ENCODE measurements around the gene TMEM132D.

The TMEM132D gene

GRCh38 chr12:129075460-129076208 lies 828.2 kb downstream of the TMEM132D start:
- Histone ChIP-seq H3K4me1 (ENCODE audit: control insufficient read depth, insufficient read depth, low read length) (no peaks in the 10 kb centered on the region), H3K9me3 (ENCODE audit: control insufficient read depth, insufficient read depth, low read length) (no peaks in the 10 kb centered on the region), H3K36me3 (ENCODE audit: control insufficient read depth, insufficient read depth, low read length) (no peaks in the 10 kb centered on the region), H3K9ac (ENCODE audit: low read depth, low read length) (no peak overlapping the region), H3K27me3 (ENCODE audit: control insufficient read depth, insufficient read depth, low read length) (no peaks in the 10 kb centered on the region), H3K4me3 (ENCODE audit: low read depth, low read length) (no peak overlapping the region)

- Histone ChIP-seq H3K36me3 (ENCODE audit: control insufficient read depth, insufficient read depth, low read length) (no peaks in the 10 kb centered on the region), H3K9ac (ENCODE audit: low read depth, low read length) (no peak overlapping the region), H3K9me3 (ENCODE audit: control insufficient read depth, insufficient read depth, low read length) (no peaks in the 10 kb centered on the region), H3K27me3 (ENCODE audit: control insufficient read depth, insufficient read depth, low read length) (no peaks in the 10 kb centered on the region), H3K4me3 (ENCODE audit: low read depth, low read length) (no peak overlapping the region), H3K4me1 (ENCODE audit: control insufficient read depth, insufficient read depth, low read length) (peaks cover 3% of the 10 kb centered on the region)
These were observed 829.4 kb downstream of the TMEM132D start for GRCh38 chr12:129074379-129074778.

GRCh38 chr12:129073157-129073915 lies 830.5 kb downstream of the TMEM132D start:
- Histone ChIP-seq H3K4me3 (ENCODE audit: low read depth, low read length) (no peak overlapping the region), H3K9me3 (ENCODE audit: control insufficient read depth, insufficient read depth, low read length) (no peaks in the 10 kb centered on the region), H3K36me3 (ENCODE audit: control insufficient read depth, insufficient read depth, low read length) (no peaks in the 10 kb centered on the region), H3K27me3 (ENCODE audit: control insufficient read depth, insufficient read depth, low read length) (no peaks in the 10 kb centered on the region), H3K9ac (ENCODE audit: low read depth, low read length) (no peak overlapping the region), H3K4me1 (ENCODE audit: control insufficient read depth, insufficient read depth, low read length) (peaks cover 3% of the 10 kb centered on the region)

GRCh38 chr12:129071362-129071761 lies 832.5 kb downstream of the TMEM132D start:
- Histone ChIP-seq H3K9me3 (ENCODE audit: control insufficient read depth, insufficient read depth, low read length) (no peaks in the 10 kb centered on the region), H3K4me1 (ENCODE audit: control insufficient read depth, insufficient read depth, low read length) (peaks cover 5% of the 10 kb centered on the region), H3K36me3 (ENCODE audit: control insufficient read depth, insufficient read depth, low read length) (no peaks in the 10 kb centered on the region), H3K4me3 (ENCODE audit: low read depth, low read length) (no peak overlapping the region), H3K9ac (ENCODE audit: low read depth, low read length) (no peak overlapping the region), H3K27me3 (ENCODE audit: control insufficient read depth, insufficient read depth, low read length) (no peaks in the 10 kb centered on the region)

GRCh38 chr12:129069886-129070285 lies 833.9 kb downstream of the TMEM132D start:
- Histone ChIP-seq H3K27me3 (ENCODE audit: control insufficient read depth, insufficient read depth, low read length) (no peaks in the 10 kb centered on the region), H3K36me3 (ENCODE audit: control insufficient read depth, insufficient read depth, low read length) (no peaks in the 10 kb centered on the region), H3K4me3 (ENCODE audit: low read depth, low read length) (no peak overlapping the region), H3K9ac (ENCODE audit: low read depth, low read length) (no peak overlapping the region), H3K4me1 (ENCODE audit: control insufficient read depth, insufficient read depth, low read length) (peaks cover 5% of the 10 kb centered on the region), H3K9me3 (ENCODE audit: control insufficient read depth, insufficient read depth, low read length) (no peaks in the 10 kb centered on the region)

GRCh38 chr12:129068684-129069083 lies 835.1 kb downstream of the TMEM132D start:
- Histone ChIP-seq H3K27me3 (ENCODE audit: control insufficient read depth, insufficient read depth, low read length) (no peaks in the 10 kb centered on the region), H3K36me3 (ENCODE audit: control insufficient read depth, insufficient read depth, low read length) (no peaks in the 10 kb centered on the region), H3K4me3 (ENCODE audit: low read depth, low read length) (no peak overlapping the region), H3K9ac (ENCODE audit: low read depth, low read length) (no peak overlapping the region), H3K4me1 (ENCODE audit: control insufficient read depth, insufficient read depth, low read length) (peaks cover 5% of the 10 kb centered on the region), H3K9me3 (ENCODE audit: control insufficient read depth, insufficient read depth, low read length) (no peaks in the 10 kb centered on the region)

- no peaks in the 10 kb centered on the region for H3K27me3 ChIP-seq (ENCODE audit: control insufficient read depth, insufficient read depth, low read length)
- H3K4me3 ChIP-seq (ENCODE audit: low read depth, low read length): no peak overlapping the region
- H3K36me3 ChIP-seq (ENCODE audit: control insufficient read depth, insufficient read depth, low read length): no peaks in the 10 kb centered on the region
- H3K9ac ChIP-seq (ENCODE audit: low read depth, low read length): no peak overlapping the region
- no peaks in the 10 kb centered on the region for H3K9me3 ChIP-seq (ENCODE audit: control insufficient read depth, insufficient read depth, low read length)
- H3K4me1 ChIP-seq (ENCODE audit: control insufficient read depth, insufficient read depth, low read length): peaks cover 5% of the 10 kb centered on the region
These were observed 836.3 kb downstream of the TMEM132D start for GRCh38 chr12:129067491-129067890.

GRCh38 chr12:129064209-129064855 lies 839.5 kb downstream of the TMEM132D start:
- no peaks in the 10 kb centered on the region for H3K9me3 ChIP-seq (ENCODE audit: control insufficient read depth, insufficient read depth, low read length)
- H3K36me3 ChIP-seq (ENCODE audit: control insufficient read depth, insufficient read depth, low read length): no peaks in the 10 kb centered on the region
- H3K4me1 ChIP-seq (ENCODE audit: control insufficient read depth, insufficient read depth, low read length): peaks cover 2% of the 10 kb centered on the region
- H3K9ac ChIP-seq (ENCODE audit: low read depth, low read length): no peak overlapping the region
- no peaks in the 10 kb centered on the region for H3K27me3 ChIP-seq (ENCODE audit: control insufficient read depth, insufficient read depth, low read length)
- no peak overlapping the region for H3K4me3 ChIP-seq (ENCODE audit: low read depth, low read length)

GRCh38 chr12:129063600-129063999 lies 840.2 kb downstream of the TMEM132D start:
- Histone ChIP-seq H3K36me3 (ENCODE audit: control insufficient read depth, insufficient read depth, low read length) (no peaks in the 10 kb centered on the region), H3K4me3 (ENCODE audit: low read depth, low read length) (no peak overlapping the region), H3K9me3 (ENCODE audit: control insufficient read depth, insufficient read depth, low read length) (no peaks in the 10 kb centered on the region), H3K27me3 (ENCODE audit: control insufficient read depth, insufficient read depth, low read length) (no peaks in the 10 kb centered on the region), H3K9ac (ENCODE audit: low read depth, low read length) (no peak overlapping the region), H3K4me1 (ENCODE audit: control insufficient read depth, insufficient read depth, low read length) (peaks cover 2% of the 10 kb centered on the region)

GRCh38 chr12:129053232-129053631 lies 850.6 kb downstream of the TMEM132D start:
- Histone ChIP-seq H3K36me3 (ENCODE audit: control insufficient read depth, insufficient read depth, low read length) (no peaks in the 10 kb centered on the region), H3K4me1 (ENCODE audit: control insufficient read depth, insufficient read depth, low read length) (no peaks in the 10 kb centered on the region), H3K9ac (ENCODE audit: low read depth, low read length) (no peak overlapping the region), H3K9me3 (ENCODE audit: control insufficient read depth, insufficient read depth, low read length) (no peaks in the 10 kb centered on the region), H3K27me3 (ENCODE audit: control insufficient read depth, insufficient read depth, low read length) (no peaks in the 10 kb centered on the region), H3K4me3 (ENCODE audit: low read depth, low read length) (no peak overlapping the region)

GRCh38 chr12:129052373-129052772 lies 851.5 kb downstream of the TMEM132D start:
- Histone ChIP-seq H3K4me1 (ENCODE audit: control insufficient read depth, insufficient read depth, low read length) (no peaks in the 10 kb centered on the region), H3K27me3 (ENCODE audit: control insufficient read depth, insufficient read depth, low read length) (no peaks in the 10 kb centered on the region), H3K9me3 (ENCODE audit: control insufficient read depth, insufficient read depth, low read length) (no peaks in the 10 kb centered on the region), H3K9ac (ENCODE audit: low read depth, low read length) (no peak overlapping the region), H3K4me3 (ENCODE audit: low read depth, low read length) (no peak overlapping the region), H3K36me3 (ENCODE audit: control insufficient read depth, insufficient read depth, low read length) (no peaks in the 10 kb centered on the region)

Measured in iPS-15b (cell line).